Fibroblast of skin of left quadriceps (primary cell): ENCODE data around the gene SHB.
"Not testable (repeated sequence)": the region's sequence is repeated elsewhere in the genome, so short reads cannot be mapped to it uniquely, and the experiment has no call there.

Experiments used
- DNase-seq, 2 experiments: peaks; one replicate each; pipeline ENCODE4 v3.0.0-alpha.2; 2013; ENCODE audit warnings: low read depth in 2 of 2

The SHB gene

GRCh38 chr9:37969558-37970300 is 99.3 kb downstream of the SHB start:
- DNase-seq = no peak

- DNase-seq = no peak
Measured at GRCh38 chr9:37969130-37969529, 99.9 kb downstream of the SHB start.

- DNase-seq = no peak
Measured at GRCh38 chr9:37968228-37968701, 100.8 kb downstream of the SHB start.

GRCh38 chr9:37967761-37968080 is 101.3 kb downstream of the SHB start:
- no peak for DNase-seq

- no peak for DNase-seq
Measured at GRCh38 chr9:37967014-37967760, 101.8 kb downstream of the SHB start.

- no peak for DNase-seq
Measured at GRCh38 chr9:37966412-37967013, 102.5 kb downstream of the SHB start.

GRCh38 chr9:37965676-37966345 is 103.2 kb downstream of the SHB start:
- DNase-seq = not testable (repeated sequence)

- no peak for DNase-seq
Measured at GRCh38 chr9:37965116-37965515, 103.9 kb downstream of the SHB start.

GRCh38 chr9:37964740-37965081 is 104.3 kb downstream of the SHB start:
- DNase-seq = no peak

- DNase-seq = peak; percentile 78 to 86
Measured at GRCh38 chr9:37963936-37964739, 104.9 kb downstream of the SHB start.

GRCh38 chr9:37961351-37961750 is 107.7 kb downstream of the SHB start:
- no peak for DNase-seq

GRCh38 chr9:37960631-37961030 is 108.4 kb downstream of the SHB start:
- DNase-seq = no peak

- DNase-seq = no peak
Measured at GRCh38 chr9:37959976-37960375, 109.1 kb downstream of the SHB start.

GRCh38 chr9:37958154-37958553 is 110.9 kb downstream of the SHB start:
- DNase-seq = no peak

- no peak for DNase-seq
Measured at GRCh38 chr9:37957664-37957953, 111.4 kb downstream of the SHB start.

- no peak for DNase-seq
Measured at GRCh38 chr9:37956904-37957663, 111.9 kb downstream of the SHB start.

GRCh38 chr9:37956423-37956820 is 112.6 kb downstream of the SHB start:
- DNase-seq = no peak

GRCh38 chr9:37955781-37956422 is 113.1 kb downstream of the SHB start:
- no peak for DNase-seq

GRCh38 chr9:37954581-37954981 is 114.4 kb downstream of the SHB start:
- no peak for DNase-seq

- DNase-seq = peak; percentile 77 to 79
Measured at GRCh38 chr9:37953775-37954437, 115.1 kb downstream of the SHB start.
